GM12801 (cell line): Measurements from ENCODE around the gene CEP95.

Experiments used
- CTCF ChIP-seq: IDR thresholded peaks from one replicate; pipeline ENCODE4 v1.5.1; 2011; ENCODE audit warnings: control low read depth; ENCODE audit not compliant: insufficient read length; ENCODE audit errors: extremely low read depth

The CEP95 gene

GRCh38 chr17:64564098-64564497 is 57.3 kb downstream of the CEP95 start:
- no peak for TF ChIP-seq CTCF

GRCh38 chr17:64565563-64565962 is 58.8 kb downstream of the CEP95 start:
- TF ChIP-seq CTCF: no peak

GRCh38 chr17:64571746-64572145 is 65.0 kb downstream of the CEP95 start:
- TF ChIP-seq CTCF: no peak

- no peak for TF ChIP-seq CTCF
Measured at GRCh38 chr17:64572682-64573154, 65.9 kb downstream of the CEP95 start.

GRCh38 chr17:64573214-64573613 is 66.4 kb downstream of the CEP95 start:
- TF ChIP-seq CTCF: no peak

- TF ChIP-seq CTCF: no peak
Measured at GRCh38 chr17:64574646-64575045, 67.9 kb downstream of the CEP95 start.

- no peak for TF ChIP-seq CTCF
Measured at GRCh38 chr17:64575431-64575830, 68.7 kb downstream of the CEP95 start.

- TF ChIP-seq CTCF: no peak
Measured at GRCh38 chr17:64579917-64580316, 73.1 kb downstream of the CEP95 start.
